Stimulated activated CD4-positive, alpha-beta T cell treated with anti-CD3 and anti-CD28 coated beads, Interleukin-2, amount 100 ng/mL, for 4 hours (primary cell): ENCODE results near the gene GSS.

Experiments used
- DNase-seq: peaks from one replicate; pipeline ENCODE4 v3.0.0-alpha.2; 2020; ENCODE audit warnings: low read depth

Gene GSS

GRCh38 chr20:34946661-34947060 is 8.9 kb downstream of the GSS start:
- no peak for DNase-seq

DNA sequence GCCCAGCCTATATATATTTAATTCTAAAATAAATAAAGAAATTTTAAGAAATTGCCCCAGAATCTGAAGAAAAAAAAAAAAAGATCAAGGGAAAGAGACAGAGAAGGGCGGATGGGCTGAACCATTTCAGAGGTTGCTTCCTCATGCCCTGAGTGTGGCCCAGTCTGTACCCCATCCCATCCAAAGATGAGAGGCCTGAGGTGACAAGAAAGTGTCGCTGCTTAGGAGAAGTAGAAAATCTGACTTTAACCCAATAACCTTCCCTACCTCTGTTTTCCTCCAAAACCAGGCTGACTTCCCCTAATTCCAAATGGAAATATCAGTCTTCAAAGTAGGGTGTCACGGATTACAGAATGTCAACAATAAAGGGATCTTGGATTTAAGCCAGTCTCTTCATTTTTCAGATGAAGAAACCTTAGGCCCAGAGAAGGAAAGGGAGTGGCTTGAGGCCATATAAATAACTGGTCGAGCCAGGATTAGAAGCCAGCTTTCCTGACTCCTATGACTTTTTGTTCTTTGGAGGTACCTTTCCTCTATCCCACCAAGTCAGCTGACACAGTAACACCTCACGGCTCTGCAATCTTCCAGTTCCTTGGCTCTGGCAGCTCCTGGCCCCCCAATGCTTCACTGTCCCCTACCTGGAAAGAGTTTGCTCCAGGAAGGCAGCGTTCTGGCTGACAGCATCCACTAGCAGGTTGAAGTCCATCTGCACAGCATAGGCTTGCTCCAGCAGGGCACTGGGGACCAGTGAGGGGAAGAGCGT is 10.1 kb downstream of the GSS start:
- DNase-seq, result no peak

- no peak for DNase-seq
Observed at GRCh38 chr20:34943808-34944567, 11.6 kb downstream of the GSS start.

DNA sequence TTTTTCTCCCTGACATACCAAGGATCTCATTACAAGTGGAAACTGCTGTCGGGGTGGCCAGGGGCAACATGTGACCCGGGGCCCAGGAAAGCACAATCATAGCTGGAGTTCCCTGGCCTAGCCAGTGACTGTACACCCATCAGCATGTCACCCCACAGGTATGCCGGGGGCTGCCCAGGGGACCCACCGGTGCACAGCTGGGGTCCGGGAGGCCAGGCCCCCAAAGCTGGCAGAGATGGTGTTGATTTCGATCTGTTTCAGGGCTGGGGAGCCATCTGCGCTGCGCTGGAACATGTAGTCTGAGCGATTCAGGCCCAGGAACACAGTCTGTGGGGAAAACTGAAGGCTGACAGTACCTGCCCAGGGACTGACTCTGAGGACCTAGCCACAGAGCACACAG is 13.3 kb downstream of the GSS start:
- DNase-seq, result no peak

GRCh38 chr20:34941226-34941625 is 14.4 kb downstream of the GSS start:
- DNase-seq, result no peak

DNA sequence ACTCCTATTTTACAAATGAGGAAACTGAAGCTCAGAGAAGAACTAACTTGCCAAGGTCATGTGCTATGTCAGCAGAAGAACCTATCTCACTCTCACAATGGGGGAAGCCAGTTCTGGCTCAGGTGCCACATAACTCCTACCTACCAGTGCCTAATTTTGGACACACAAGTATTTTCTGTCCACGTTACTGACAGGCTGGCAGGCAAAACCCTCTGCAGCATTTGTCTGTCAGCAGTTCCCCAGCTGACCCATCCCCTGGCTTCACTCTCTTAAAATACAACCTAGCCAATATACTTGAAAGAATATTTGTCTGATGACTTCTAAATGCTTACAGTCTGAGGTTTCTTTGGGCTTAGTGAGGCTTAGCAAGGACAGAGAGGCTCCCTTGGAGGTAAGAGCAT is 15.5 kb downstream of the GSS start:
- no peak for DNase-seq

DNA sequence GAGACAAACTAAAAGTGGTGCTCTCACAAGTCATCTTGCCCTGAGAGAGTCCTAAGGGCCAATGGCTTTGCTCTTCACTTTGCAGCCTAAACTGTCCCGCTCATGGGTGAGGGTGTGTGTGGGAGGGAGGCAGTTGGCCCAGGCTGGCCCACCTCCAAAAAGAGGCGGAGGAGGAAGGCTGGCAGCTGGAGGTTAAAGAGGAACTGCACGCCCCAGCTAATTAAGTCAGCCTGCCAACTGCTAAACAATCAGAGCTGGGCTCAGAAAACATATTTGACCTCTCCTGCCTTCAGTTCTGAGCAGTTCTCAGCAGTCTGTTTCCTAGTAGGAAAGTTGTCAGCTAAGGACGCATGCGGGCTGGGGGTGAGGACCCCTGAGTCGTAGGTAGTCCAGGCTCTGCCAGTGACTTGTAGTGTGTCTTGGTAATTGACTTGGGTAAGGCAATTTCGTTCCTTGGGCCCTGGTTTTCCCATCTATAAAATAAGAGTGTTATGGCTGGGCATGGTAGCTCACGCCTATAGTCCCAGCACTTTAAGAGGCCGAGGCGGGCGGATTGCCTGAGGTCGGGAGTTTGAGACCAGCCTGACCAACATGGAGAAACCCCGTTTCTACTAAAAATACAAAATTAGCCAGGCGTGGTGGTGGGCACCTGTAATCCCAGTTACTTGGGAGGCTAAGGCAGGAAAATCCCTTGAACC is 17.0 kb downstream of the GSS start:
- DNase-seq, result no peak

GRCh38 chr20:34931771-34932170 is 23.8 kb downstream of the GSS start:
- DNase-seq, result no peak

- no peak for DNase-seq
Observed at GRCh38 chr20:34928411-34928810, 27.2 kb downstream of the GSS start.

DNA sequence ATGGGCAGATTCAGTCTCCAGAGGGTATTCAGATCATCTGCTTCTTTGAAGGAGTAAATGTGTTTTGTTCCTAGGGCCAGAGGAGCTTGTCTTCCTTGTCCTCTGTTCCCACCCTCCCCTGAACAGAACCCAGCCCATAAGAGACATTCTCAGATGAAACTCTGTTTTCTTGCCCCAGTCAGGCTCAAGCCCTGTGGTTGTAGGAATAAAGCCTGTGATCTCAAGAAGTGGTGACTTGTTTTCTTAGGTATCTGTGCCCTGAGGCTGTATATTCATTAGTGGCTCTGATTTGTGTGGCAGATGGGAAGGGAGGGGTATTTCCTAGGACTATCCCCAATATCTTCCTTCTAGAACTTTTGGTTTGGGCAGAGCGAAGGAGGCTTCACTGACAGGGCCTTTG is 27.9 kb downstream of the GSS start:
- DNase-seq, result no peak

GRCh38 chr20:34926581-34926980 is 29.0 kb downstream of the GSS start:
- no peak for DNase-seq

DNA sequence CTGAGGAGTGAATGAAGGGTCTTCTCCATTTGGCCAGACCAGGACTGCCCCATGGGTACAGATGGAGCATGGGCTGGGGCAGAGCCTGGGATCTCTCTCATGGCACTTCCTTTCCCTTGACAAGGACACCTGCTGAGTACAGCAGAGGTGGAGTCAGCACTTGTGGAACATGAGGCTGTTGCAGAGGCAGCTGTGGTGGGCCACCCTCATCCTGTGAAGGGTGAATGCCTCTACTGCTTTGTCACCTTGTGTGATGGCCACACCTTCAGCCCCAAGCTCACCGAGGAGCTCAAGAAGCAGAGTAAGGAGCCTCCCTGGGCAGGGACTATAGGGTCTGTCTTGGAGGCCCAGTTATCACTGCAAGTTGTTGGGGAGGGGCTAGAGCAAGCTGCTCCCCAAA is 29.6 kb downstream of the GSS start:
- DNase-seq, result no peak

- no peak for DNase-seq
Observed at GRCh38 chr20:34925341-34925740, 30.3 kb downstream of the GSS start.

DNA sequence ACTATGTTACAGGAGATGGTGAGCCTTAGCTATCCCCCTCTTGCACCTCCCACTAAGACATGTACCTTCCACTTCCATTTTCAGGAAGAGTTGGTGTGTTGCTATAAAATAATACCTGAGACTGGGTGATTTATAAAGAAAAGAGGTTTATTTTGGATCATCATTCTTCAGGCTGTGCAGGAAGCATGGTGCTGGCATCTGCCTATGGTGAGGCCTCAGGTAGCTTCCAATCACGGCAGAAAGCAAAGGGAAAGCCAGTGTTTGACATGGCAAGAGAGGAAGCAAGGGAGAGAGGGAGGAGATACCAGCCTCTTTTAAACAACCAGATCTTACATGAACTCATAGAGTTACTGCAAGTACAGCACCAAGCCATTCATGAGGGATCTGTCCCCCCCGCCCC is 32.2 kb downstream of the GSS start:
- DNase-seq, result no peak

GRCh38 chr20:34922654-34923381 is 32.8 kb downstream of the GSS start:
- no peak for DNase-seq

DNA sequence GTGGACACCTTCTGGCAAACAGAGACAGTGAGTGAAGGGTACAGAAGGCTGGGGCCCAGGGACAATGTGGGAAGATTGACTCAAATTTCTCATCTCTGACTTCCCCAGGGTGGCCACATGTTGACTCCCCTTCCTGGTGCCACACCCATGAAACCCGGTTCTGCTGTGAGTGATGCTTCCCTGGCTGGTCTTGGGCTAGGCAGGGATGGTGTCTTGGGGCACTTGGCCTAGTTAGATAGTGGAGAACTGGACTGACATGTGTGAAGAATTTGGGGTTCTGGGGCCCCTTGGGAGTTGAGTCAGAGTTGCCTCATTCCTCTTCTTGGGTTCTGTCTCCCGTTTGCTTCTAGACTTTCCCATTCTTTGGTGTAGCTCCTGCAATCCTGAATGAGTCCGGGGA is 34.2 kb downstream of the GSS start:
- DNase-seq, result no peak

DNA sequence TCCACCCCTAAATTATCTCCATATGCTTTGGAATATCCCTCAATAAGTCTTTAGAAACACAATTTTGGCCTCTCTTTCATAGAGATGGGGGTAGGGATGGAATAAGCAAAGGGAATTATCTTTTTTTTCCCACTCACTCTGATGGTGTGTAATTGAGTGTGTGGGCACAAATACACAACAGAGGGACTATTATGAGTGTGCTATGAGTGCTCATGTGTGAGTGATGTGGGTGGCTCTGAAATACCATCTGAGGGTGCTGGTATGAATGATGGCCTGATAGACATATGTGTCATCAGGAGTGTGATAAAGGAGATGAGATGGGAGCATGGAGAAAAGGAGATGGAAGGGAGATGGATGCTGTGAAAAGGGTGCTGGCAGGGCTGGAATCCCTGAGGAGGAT is 35.6 kb downstream of the GSS start:
- DNase-seq, result no peak

- DNase-seq, result no peak
Observed at GRCh38 chr20:34916774-34917354, 38.7 kb downstream of the GSS start.

GRCh38 chr20:34915749-34916455 is 39.7 kb downstream of the GSS start:
- DNase-seq, result no peak

- DNase-seq, result no peak
Observed at GRCh38 chr20:34915131-34915530, 40.5 kb downstream of the GSS start.
